Progenitor cell of endocrine pancreas (in vitro differentiated cells): ENCODE results near the gene SGPP2. TPM values are rescaled to one million over a fixed set of nuclear protein-coding genes. Genes with fewer than 3 reads are reported as not detected.

Source experiments
- DNase-seq: peaks from one replicate; pipeline ENCODE4 v3.0.0; 2021; ENCODE audit warnings: low spot score; ENCODE audit not compliant: unreplicated experiment
- H3K27ac Mint-ChIP-seq: 2 replicates; pipeline ENCODE4 v1.8.0; 2021; ENCODE audit warnings: mild to moderate bottlenecking, moderate library complexity, mixed read lengths
- H3K27me3 Mint-ChIP-seq: 2 replicates; pipeline ENCODE4 v1.8.0; 2021; ENCODE audit warnings: mixed read lengths
- H3K36me3 Mint-ChIP-seq: 2 replicates; pipeline ENCODE4 v1.8.0; 2022; ENCODE audit warnings: mixed read lengths; ENCODE audit not compliant: insufficient read depth
- H3K4me1 Mint-ChIP-seq: 2 replicates; pipeline ENCODE4 v1.8.0; 2021; ENCODE audit warnings: low read depth, mixed read lengths
- H3K4me3 Mint-ChIP-seq: 2 replicates; pipeline ENCODE4 v1.8.0; 2021; ENCODE audit warnings: low read depth, mild to moderate bottlenecking, moderate library complexity, mixed read lengths
- H3K9me3 Mint-ChIP-seq: 2 replicates; pipeline ENCODE4 v1.8.0; 2021; ENCODE audit warnings: low read depth, mixed read lengths
- CTCF ChIP-seq: fragments of 200-600 bp; sonication (generic); IDR thresholded peaks from one replicate; pipeline ENCODE4 v1.5.0; 2021; ENCODE audit warnings: antibody characterized with exemption, mild to moderate bottlenecking; ENCODE audit not compliant: unreplicated experiment
- total RNA-seq: library from RNA; stranded (reverse); gene quantifications from 2 replicates; pipeline ENCODE4 v1.2.1, GENCODE V29; 2021

Gene SGPP2
- total RNA-seq, 1 donor from 2014 or later: 19.8 TPM

- no peak for DNase-seq
- Mint-ChIP-seq H3K36me3 (peaks cover 14% of the 10 kb centered on the region), H3K27me3 (no peaks in the 10 kb centered on the region), H3K4me1 (peaks cover 19% of the 10 kb centered on the region), H3K9me3 (no peaks in the 10 kb centered on the region), H3K27ac (no peak overlapping the region), H3K4me3 (no peak overlapping the region)
- TF ChIP-seq CTCF: no peak
Measured at GRCh38 chr2:222568865-222569264, 144.5 kb downstream of the SGPP2 start.

GRCh38 chr2:222569826-222570225 lies 145.5 kb downstream of the SGPP2 start:
- Mint-ChIP-seq H3K27ac (no peak overlapping the region), H3K4me3 (no peak overlapping the region), H3K4me1 (peaks cover 19% of the 10 kb centered on the region), H3K36me3 (peaks cover 17% of the 10 kb centered on the region), H3K27me3 (no peaks in the 10 kb centered on the region), H3K9me3 (no peaks in the 10 kb centered on the region)
- no peak for TF ChIP-seq CTCF
- no peak for DNase-seq

- H3K27me3 Mint-ChIP-seq: no peaks in the 10 kb centered on the region
- no peak overlapping the region for H3K4me3 Mint-ChIP-seq
- no peak for TF ChIP-seq CTCF
- H3K4me1 Mint-ChIP-seq: peaks cover 19% of the 10 kb centered on the region
- no peaks in the 10 kb centered on the region for H3K9me3 Mint-ChIP-seq
- H3K36me3 Mint-ChIP-seq: peaks cover 10% of the 10 kb centered on the region
- no peak for DNase-seq
- no peak overlapping the region for H3K27ac Mint-ChIP-seq
Measured at GRCh38 chr2:222572264-222572721, 147.9 kb downstream of the SGPP2 start.

GRCh38 chr2:222572751-222573174 lies 148.4 kb downstream of the SGPP2 start:
- peaks cover 10% of the 10 kb centered on the region for H3K36me3 Mint-ChIP-seq
- H3K27ac Mint-ChIP-seq: peak overlapping the region; percentile 9
- no peaks in the 10 kb centered on the region for H3K9me3 Mint-ChIP-seq
- peaks cover 19% of the 10 kb centered on the region for H3K4me1 Mint-ChIP-seq
- no peaks in the 10 kb centered on the region for H3K27me3 Mint-ChIP-seq
- H3K4me3 Mint-ChIP-seq: no peak overlapping the region
- no peak for DNase-seq
- TF ChIP-seq CTCF: no peak

- Mint-ChIP-seq H3K4me3 (no peak overlapping the region), H3K4me1 (peaks cover 19% of the 10 kb centered on the region), H3K36me3 (peaks cover 9% of the 10 kb centered on the region), H3K27me3 (no peaks in the 10 kb centered on the region), H3K27ac (no peak overlapping the region), H3K9me3 (no peaks in the 10 kb centered on the region)
- TF ChIP-seq CTCF: no peak
- no peak for DNase-seq
Measured at GRCh38 chr2:222575618-222576017, 151.3 kb downstream of the SGPP2 start.
